Muscle layer of colon (tissue), 2 donors: ENCODE results near the gene MRPL37.

ENCODE experiments used
- H3K27ac ChIP-seq: one replicate; pipeline ENCODE4 v1.7.0; 2013; ENCODE audit warnings: low read depth, mild to moderate bottlenecking, low read length, moderate library complexity
- H3K27me3 ChIP-seq, 2 donors: one replicate each; pipeline ENCODE4 v1.7.0; 2013; ENCODE audit warnings: low read length in 2 of 2, mild to moderate bottlenecking in 2 of 2; ENCODE audit not compliant: insufficient read depth in 2 of 2, control insufficient read depth in 1 of 2
- H3K36me3 ChIP-seq: one replicate; pipeline ENCODE4 v1.7.0; 2013; ENCODE audit warnings: mild to moderate bottlenecking, low read length; ENCODE audit not compliant: insufficient read depth
- H3K4me1 ChIP-seq: one replicate; pipeline ENCODE4 v1.7.0; 2013; ENCODE audit warnings: mild to moderate bottlenecking, low read length; ENCODE audit not compliant: insufficient read depth
- H3K4me3 ChIP-seq, 2 donors: one replicate each; pipeline ENCODE4 v1.7.0; 2013; ENCODE audit warnings: low read length in 2 of 2, low read depth in 1 of 2, mild to moderate bottlenecking in 1 of 2, moderate library complexity in 1 of 2
- H3K9ac ChIP-seq: one replicate; pipeline ENCODE4 v1.7.0; 2013; ENCODE audit warnings: low read length
- H3K9me3 ChIP-seq: one replicate; pipeline ENCODE4 v1.7.0; 2013; ENCODE audit warnings: mild to moderate bottlenecking, low read length
- donor health status: abdominal sarcoma.
- donor health status: Adenocarcinoma of cecum.

Gene MRPL37

GRCh38 chr1:54247863-54248515, 48.0 kb downstream of the MRPL37 start:
- Histone ChIP-seq H3K4me1 (peaks cover 17% of the 10 kb centered on the region), H3K36me3 (peaks cover 4% of the 10 kb centered on the region), H3K27ac (no peak overlapping the region)

GRCh38 chr1:54248966-54249365, 49.0 kb downstream of the MRPL37 start:
- H3K9me3 ChIP-seq, result no peaks in the 10 kb centered on the region
- H3K9ac ChIP-seq, result no peak overlapping the region

More at GRCh38 chr1:54247863-54248515, 48.0 kb downstream of the MRPL37 start:
- no peaks in the 10 kb centered on the region for H3K9me3 ChIP-seq
- H3K27me3 ChIP-seq, result no peaks in the 10 kb centered on the region
- no peak overlapping the region for H3K4me3 ChIP-seq
- no peak overlapping the region for H3K9ac ChIP-seq

GRCh38 chr1:54249819-54250435, 50.0 kb downstream of the MRPL37 start:
- peaks cover 12% of the 10 kb centered on the region for H3K4me1 ChIP-seq
- H3K27ac ChIP-seq, result no peak overlapping the region
- no peak overlapping the region for H3K4me3 ChIP-seq
- H3K27me3 ChIP-seq, result no peaks in the 10 kb centered on the region
- no peaks in the 10 kb centered on the region for H3K9me3 ChIP-seq
- H3K9ac ChIP-seq, result no peak overlapping the region
- H3K36me3 ChIP-seq, result no peaks in the 10 kb centered on the region

More at GRCh38 chr1:54248966-54249365, 49.0 kb downstream of the MRPL37 start:
- no peak overlapping the region for H3K27ac ChIP-seq
- H3K36me3 ChIP-seq, result no peaks in the 10 kb centered on the region
- no peaks in the 10 kb centered on the region for H3K27me3 ChIP-seq
- no peak overlapping the region for H3K4me3 ChIP-seq
- H3K4me1 ChIP-seq, result peaks cover 17% of the 10 kb centered on the region

- Histone ChIP-seq H3K9me3 (no peaks in the 10 kb centered on the region), H3K27ac (no peak overlapping the region), H3K36me3 (no peaks in the 10 kb centered on the region), H3K27me3 (no peaks in the 10 kb centered on the region), H3K4me1 (peaks cover 5% of the 10 kb centered on the region), H3K4me3 (no peak overlapping the region), H3K9ac (no peak overlapping the region)
Measured at GRCh38 chr1:54250670-54251069, 50.7 kb downstream of the MRPL37 start.

GRCh38 chr1:54252371-54252936, 52.5 kb downstream of the MRPL37 start:
- Histone ChIP-seq H3K4me1 (no peaks in the 10 kb centered on the region), H3K27ac (no peak overlapping the region), H3K36me3 (no peaks in the 10 kb centered on the region), H3K9ac (no peak overlapping the region), H3K27me3 (no peaks in the 10 kb centered on the region), H3K4me3 (no peak overlapping the region), H3K9me3 (no peaks in the 10 kb centered on the region)

- no peak overlapping the region for H3K27ac ChIP-seq
- H3K9ac ChIP-seq, result no peak overlapping the region
- H3K9me3 ChIP-seq, result no peaks in the 10 kb centered on the region
- H3K27me3 ChIP-seq, result no peaks in the 10 kb centered on the region
- no peak overlapping the region for H3K4me3 ChIP-seq
- no peaks in the 10 kb centered on the region for H3K4me1 ChIP-seq
- H3K36me3 ChIP-seq, result no peaks in the 10 kb centered on the region
Measured at GRCh38 chr1:54253480-54253879, 53.5 kb downstream of the MRPL37 start.

GRCh38 chr1:54254055-54254454, 54.1 kb downstream of the MRPL37 start:
- no peak overlapping the region for H3K9ac ChIP-seq

GRCh38 chr1:54255026-54255702, 55.2 kb downstream of the MRPL37 start:
- H3K27ac ChIP-seq, result no peak overlapping the region
- no peaks in the 10 kb centered on the region for H3K36me3 ChIP-seq
- H3K9ac ChIP-seq, result no peak overlapping the region
- no peaks in the 10 kb centered on the region for H3K9me3 ChIP-seq
- H3K27me3 ChIP-seq, result no peaks in the 10 kb centered on the region
- no peaks in the 10 kb centered on the region for H3K4me1 ChIP-seq
- no peak overlapping the region for H3K4me3 ChIP-seq

More at GRCh38 chr1:54254055-54254454, 54.1 kb downstream of the MRPL37 start:
- H3K4me1 ChIP-seq, result no peaks in the 10 kb centered on the region
- no peaks in the 10 kb centered on the region for H3K27me3 ChIP-seq
- no peaks in the 10 kb centered on the region for H3K9me3 ChIP-seq
- H3K27ac ChIP-seq, result no peak overlapping the region
- no peak overlapping the region for H3K4me3 ChIP-seq
- H3K36me3 ChIP-seq, result no peaks in the 10 kb centered on the region

GRCh38 chr1:54256522-54257345, 56.8 kb downstream of the MRPL37 start:
- H3K27ac ChIP-seq, result no peak overlapping the region
- no peaks in the 10 kb centered on the region for H3K9me3 ChIP-seq
- no peaks in the 10 kb centered on the region for H3K27me3 ChIP-seq
- H3K9ac ChIP-seq, result no peak overlapping the region
- no peaks in the 10 kb centered on the region for H3K4me1 ChIP-seq
- H3K36me3 ChIP-seq, result no peaks in the 10 kb centered on the region
- H3K4me3 ChIP-seq, result no peak overlapping the region

GRCh38 chr1:54257346-54257620, 57.3 kb downstream of the MRPL37 start:
- no peak overlapping the region for H3K27ac ChIP-seq
- no peaks in the 10 kb centered on the region for H3K9me3 ChIP-seq
- no peaks in the 10 kb centered on the region for H3K36me3 ChIP-seq
- no peaks in the 10 kb centered on the region for H3K4me1 ChIP-seq
- H3K27me3 ChIP-seq, result no peaks in the 10 kb centered on the region
- no peak overlapping the region for H3K9ac ChIP-seq
- H3K4me3 ChIP-seq, result no peak overlapping the region

- Histone ChIP-seq H3K9me3 (no peaks in the 10 kb centered on the region), H3K36me3 (no peaks in the 10 kb centered on the region), H3K4me1 (peaks cover 4% of the 10 kb centered on the region), H3K4me3 (no peak overlapping the region), H3K9ac (no peak overlapping the region), H3K27ac (no peak overlapping the region), H3K27me3 (no peaks in the 10 kb centered on the region)
Measured at GRCh38 chr1:54257876-54258275, 57.9 kb downstream of the MRPL37 start.
